ENCODE measurements around the gene MOV10.

GRCh38 chr1:112675728-112676381, 1.4 kb downstream of the MOV10 start:
- no peak for TF ChIP-seq POLR2A (IDR thresholded peaks at IDR 0.05; ENCODE audit: low read depth)
- TF ChIP-seq CTCF (IDR thresholded peaks at IDR 0.05), result no peak
